K562 (cell line): ENCODE results near the gene CAGE1. TPM values are rescaled to one million over a fixed set of nuclear protein-coding genes. Genes with fewer than 3 reads are reported as not detected.

Experiments used
- BCOR ChIP-seq: fragments of 450-650 bp; IDR thresholded peaks from 2 replicates; pipeline ENCODE4 v1.6.1; 2016
- CHD2 ChIP-seq: IDR thresholded peaks from 2 replicates; pipeline ENCODE4 v1.6.1; 2011; ENCODE audit warnings: low read depth, low read length
- POLR2B ChIP-seq: fragments of 450-650 bp; IDR thresholded peaks from 2 replicates; pipeline ENCODE4 v1.6.1; 2018; ENCODE audit warnings: low read depth; ENCODE audit not compliant: partially characterized antibody
- RBM15 ChIP-seq: fragments of 200-400 bp; formaldehyde crosslinking; IDR thresholded peaks from 2 replicates; pipeline ENCODE4 v1.6.1; 2018; ENCODE audit warnings: mild to moderate bottlenecking, low read length, moderate library complexity; ENCODE audit not compliant: insufficient read depth
- TEAD1 ChIP-seq, 2 experiments: fragments of 450-650 bp in 1 of 2; sonication (generic) in 1 of 2; formaldehyde crosslinking; IDR thresholded peaks; 2 replicates each; pipeline versions ENCODE4 v1.4.0 to v1.8.0; 2020 to 2022; ENCODE audit warnings: mild to moderate bottlenecking in 2 of 2, missing genetic modification reagents in 1 of 2
- TFE3 ChIP-seq: fragments of 450-650 bp; formaldehyde crosslinking; IDR thresholded peaks from 2 replicates; pipeline ENCODE4 v1.4.0; 2020; ENCODE audit warnings: mild to moderate bottlenecking, mixed read lengths
- TRIM24 ChIP-seq, 2 experiments: fragments of 450-650 bp; IDR thresholded peaks; 2 replicates each; pipeline ENCODE4 v1.6.1; 2016
- ZNF232 ChIP-seq: sonication (generic); formaldehyde crosslinking; IDR thresholded peaks from 2 replicates; pipeline ENCODE4 v1.8.0; 2022; ENCODE audit warnings: mild to moderate bottlenecking, missing genetic modification reagents
- polyA plus RNA-seq, 8 experiments: library from polyadenylated mRNA; depleted of rRNA in 4 of 8; stranded (reverse) in 5 of 8; unstranded in 3 of 8; fragments of >200 nt; fragmentation: Nextera tagmentation in 2 of 8; fragmentation: Illumina TruSeq in 1 of 8; extraction: Ambion mirVana in 2 of 8; extraction: Trizol in 1 of 8; gene quantifications; 2 replicates each; pipeline versions ENCODE4 v1.2.1 to v1.2.3, GENCODE V29; 2011 to 2014; ENCODE audit warnings: inconsistent platforms in 1 of 8, missing spikeins in 1 of 8
- total RNA-seq, 7 experiments: library from RNA; depleted of rRNA in 6 of 7; stranded (reverse); fragments of >200 nt in 6 of 7; fragmentation: Illumina TruSeq in 2 of 7; extraction: Trizol in 2 of 7; gene quantifications; 2 replicates each; pipeline versions ENCODE4 v1.2.1 to v1.2.3, GENCODE V29; 2011 to 2021; ENCODE audit warnings: low replicate concordance in 1 of 7
- TF ChIP-seq, protein P1 (sequence below): fragments of 450-650 bp; IDR thresholded peaks from 2 replicates; pipeline ENCODE4 v1.6.1; 2018; ENCODE audit warnings: mild to moderate bottlenecking, low read depth; ENCODE audit not compliant: partially characterized antibody
- TF ChIP-seq, protein P2 (sequence below): fragments of 450-650 bp; IDR thresholded peaks from 2 replicates; pipeline ENCODE4 v1.6.1; 2016; ENCODE audit warnings: mild to moderate bottlenecking, moderate library complexity

The CAGE1 gene
- total and polyA plus RNA-seq, 9 of the 15 experiments (the other 6 are each of a cell fraction or from before 2014, with no cell fraction given): 0.13 to 0.33 (median 0.18) TPM; not detected in 4

DNA sequence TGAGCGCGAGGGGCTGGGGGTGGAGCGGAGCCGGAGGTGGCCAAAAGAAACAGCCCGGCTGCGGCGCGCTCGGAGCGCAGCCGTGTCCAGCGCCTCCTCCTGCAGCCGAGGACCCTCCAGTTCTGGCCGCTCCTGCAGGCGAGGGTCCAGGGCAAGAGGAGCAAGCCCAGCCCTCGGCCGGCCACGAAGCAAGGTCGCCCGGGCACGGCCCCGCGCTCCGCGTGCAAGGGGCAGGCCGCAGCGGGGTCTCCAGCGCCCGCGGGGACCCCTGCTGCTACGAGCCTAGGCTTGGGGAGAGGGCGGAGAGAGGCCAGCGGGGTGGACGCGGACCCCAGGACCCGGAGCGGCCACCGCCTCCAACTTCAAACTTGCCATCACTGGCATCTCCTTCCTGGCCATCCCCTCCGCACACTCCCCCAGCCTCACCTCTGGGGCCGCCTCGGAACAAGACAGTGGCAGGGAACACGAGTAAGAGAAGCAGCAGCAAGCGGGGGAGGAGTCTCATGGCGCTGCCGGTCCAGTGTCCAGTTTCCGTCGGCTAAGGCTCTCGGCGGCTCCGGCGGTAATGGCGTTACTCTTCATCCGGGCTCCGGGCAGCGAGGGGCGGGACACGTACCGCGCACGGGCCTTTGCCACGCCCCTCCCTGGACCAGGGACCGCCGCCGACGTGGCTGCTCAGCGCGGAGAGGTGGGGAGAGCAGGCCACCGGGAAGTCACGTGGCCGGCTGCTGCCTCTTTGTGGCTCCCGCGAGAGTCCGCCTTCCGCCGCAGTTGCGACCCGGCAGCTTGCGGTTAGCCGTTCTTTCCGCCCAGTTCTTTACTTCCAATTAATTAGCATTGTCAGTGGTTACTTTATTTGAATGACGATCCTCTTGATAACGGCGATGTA, 76.7 kb downstream of the CAGE1 start, which contains the start of gene SSR1 (continued):
- TF ChIP-seq, protein P1, sequence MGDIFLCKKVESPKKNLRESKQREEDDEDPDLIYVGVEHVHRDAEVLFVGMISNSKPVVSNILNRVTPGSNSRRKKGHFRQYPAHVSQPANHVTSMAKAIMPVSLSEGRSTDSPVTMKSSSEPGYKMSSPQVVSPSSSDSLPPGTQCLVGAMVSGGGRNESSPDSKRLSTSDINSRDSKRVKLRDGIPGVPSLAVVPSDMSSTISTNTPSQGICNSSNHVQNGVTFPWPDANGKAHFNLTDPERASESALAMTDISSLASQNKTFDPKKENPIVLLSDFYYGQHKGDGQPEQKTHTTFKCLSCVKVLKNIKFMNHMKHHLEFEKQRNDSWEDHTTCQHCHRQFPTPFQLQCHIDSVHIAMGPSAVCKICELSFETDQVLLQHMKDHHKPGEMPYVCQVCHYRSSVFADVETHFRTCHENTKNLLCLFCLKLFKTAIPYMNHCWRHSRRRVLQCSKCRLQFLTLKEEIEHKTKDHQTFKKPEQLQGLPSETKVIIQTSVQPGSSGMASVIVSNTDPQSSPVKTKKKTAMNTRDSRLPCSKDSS: no peak
- peak; percentile 100 for TF ChIP-seq CHD2
- peak; percentile 98 for TF ChIP-seq TFE3 (CRISPR knock-in tag)
- no peak for TF ChIP-seq ZNF232
- TF ChIP-seq TRIM24 (IDR thresholded peaks at IDR 0.05): 0 out of 4 replicates have a peak, but pooled peaks of 1 of the 2 experiments have one; percentile 29
- TF ChIP-seq BCOR: no peak
- TF ChIP-seq, protein P2, sequence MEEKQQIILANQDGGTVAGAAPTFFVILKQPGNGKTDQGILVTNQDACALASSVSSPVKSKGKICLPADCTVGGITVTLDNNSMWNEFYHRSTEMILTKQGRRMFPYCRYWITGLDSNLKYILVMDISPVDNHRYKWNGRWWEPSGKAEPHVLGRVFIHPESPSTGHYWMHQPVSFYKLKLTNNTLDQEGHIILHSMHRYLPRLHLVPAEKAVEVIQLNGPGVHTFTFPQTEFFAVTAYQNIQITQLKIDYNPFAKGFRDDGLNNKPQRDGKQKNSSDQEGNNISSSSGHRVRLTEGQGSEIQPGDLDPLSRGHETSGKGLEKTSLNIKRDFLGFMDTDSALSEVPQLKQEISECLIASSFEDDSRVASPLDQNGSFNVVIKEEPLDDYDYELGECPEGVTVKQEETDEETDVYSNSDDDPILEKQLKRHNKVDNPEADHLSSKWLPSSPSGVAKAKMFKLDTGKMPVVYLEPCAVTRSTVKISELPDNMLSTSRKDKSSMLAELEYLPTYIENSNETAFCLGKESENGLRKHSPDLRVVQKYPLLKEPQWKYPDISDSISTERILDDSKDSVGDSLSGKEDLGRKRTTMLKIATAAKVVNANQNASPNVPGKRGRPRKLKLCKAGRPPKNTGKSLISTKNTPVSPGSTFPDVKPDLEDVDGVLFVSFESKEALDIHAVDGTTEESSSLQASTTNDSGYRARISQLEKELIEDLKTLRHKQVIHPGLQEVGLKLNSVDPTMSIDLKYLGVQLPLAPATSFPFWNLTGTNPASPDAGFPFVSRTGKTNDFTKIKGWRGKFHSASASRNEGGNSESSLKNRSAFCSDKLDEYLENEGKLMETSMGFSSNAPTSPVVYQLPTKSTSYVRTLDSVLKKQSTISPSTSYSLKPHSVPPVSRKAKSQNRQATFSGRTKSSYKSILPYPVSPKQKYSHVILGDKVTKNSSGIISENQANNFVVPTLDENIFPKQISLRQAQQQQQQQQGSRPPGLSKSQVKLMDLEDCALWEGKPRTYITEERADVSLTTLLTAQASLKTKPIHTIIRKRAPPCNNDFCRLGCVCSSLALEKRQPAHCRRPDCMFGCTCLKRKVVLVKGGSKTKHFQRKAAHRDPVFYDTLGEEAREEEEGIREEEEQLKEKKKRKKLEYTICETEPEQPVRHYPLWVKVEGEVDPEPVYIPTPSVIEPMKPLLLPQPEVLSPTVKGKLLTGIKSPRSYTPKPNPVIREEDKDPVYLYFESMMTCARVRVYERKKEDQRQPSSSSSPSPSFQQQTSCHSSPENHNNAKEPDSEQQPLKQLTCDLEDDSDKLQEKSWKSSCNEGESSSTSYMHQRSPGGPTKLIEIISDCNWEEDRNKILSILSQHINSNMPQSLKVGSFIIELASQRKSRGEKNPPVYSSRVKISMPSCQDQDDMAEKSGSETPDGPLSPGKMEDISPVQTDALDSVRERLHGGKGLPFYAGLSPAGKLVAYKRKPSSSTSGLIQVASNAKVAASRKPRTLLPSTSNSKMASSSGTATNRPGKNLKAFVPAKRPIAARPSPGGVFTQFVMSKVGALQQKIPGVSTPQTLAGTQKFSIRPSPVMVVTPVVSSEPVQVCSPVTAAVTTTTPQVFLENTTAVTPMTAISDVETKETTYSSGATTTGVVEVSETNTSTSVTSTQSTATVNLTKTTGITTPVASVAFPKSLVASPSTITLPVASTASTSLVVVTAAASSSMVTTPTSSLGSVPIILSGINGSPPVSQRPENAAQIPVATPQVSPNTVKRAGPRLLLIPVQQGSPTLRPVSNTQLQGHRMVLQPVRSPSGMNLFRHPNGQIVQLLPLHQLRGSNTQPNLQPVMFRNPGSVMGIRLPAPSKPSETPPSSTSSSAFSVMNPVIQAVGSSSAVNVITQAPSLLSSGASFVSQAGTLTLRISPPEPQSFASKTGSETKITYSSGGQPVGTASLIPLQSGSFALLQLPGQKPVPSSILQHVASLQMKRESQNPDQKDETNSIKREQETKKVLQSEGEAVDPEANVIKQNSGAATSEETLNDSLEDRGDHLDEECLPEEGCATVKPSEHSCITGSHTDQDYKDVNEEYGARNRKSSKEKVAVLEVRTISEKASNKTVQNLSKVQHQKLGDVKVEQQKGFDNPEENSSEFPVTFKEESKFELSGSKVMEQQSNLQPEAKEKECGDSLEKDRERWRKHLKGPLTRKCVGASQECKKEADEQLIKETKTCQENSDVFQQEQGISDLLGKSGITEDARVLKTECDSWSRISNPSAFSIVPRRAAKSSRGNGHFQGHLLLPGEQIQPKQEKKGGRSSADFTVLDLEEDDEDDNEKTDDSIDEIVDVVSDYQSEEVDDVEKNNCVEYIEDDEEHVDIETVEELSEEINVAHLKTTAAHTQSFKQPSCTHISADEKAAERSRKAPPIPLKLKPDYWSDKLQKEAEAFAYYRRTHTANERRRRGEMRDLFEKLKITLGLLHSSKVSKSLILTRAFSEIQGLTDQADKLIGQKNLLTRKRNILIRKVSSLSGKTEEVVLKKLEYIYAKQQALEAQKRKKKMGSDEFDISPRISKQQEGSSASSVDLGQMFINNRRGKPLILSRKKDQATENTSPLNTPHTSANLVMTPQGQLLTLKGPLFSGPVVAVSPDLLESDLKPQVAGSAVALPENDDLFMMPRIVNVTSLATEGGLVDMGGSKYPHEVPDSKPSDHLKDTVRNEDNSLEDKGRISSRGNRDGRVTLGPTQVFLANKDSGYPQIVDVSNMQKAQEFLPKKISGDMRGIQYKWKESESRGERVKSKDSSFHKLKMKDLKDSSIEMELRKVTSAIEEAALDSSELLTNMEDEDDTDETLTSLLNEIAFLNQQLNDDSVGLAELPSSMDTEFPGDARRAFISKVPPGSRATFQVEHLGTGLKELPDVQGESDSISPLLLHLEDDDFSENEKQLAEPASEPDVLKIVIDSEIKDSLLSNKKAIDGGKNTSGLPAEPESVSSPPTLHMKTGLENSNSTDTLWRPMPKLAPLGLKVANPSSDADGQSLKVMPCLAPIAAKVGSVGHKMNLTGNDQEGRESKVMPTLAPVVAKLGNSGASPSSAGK: peak; percentile 81
- TF ChIP-seq RBM15: no peak
- peak; percentile 84 for TF ChIP-seq POLR2B
- peak in 1 of 2 experiments; percentile 73; a peak in 1 of 4 replicates for TF ChIP-seq TEAD1 (CRISPR knock-in tag; IDR thresholded peaks at IDR 0.05)
